Measurements from ENCODE around the gene ACACB.

Gene ACACB

DNA sequence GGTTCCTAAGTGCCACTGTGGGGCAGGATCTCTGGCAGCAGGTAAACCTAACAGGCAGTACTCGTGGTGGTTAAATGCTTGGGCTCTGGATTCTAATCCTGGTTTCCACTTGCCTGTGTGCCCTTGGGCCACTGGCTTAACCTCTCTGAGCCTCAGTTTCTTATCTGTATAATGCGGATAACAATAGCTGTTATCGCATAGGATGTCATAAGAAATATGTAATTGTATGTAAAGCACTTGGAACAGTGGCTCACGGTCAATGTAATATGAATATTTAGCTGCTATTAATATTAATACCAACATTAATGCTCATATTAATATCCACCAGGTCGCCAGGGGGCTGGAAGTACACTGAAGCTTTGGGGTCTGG is 175.9 kb downstream of the ACACB start:
- H3K27ac ChIP-seq (ENCODE audit: low read length): no peak overlapping the region
- no CpG with 5 or more reads among the region's 5 CpGs for whole genome bisulfite sequencing (ENCODE audit: insufficient coverage, insufficient read length)
- no peaks in the 10 kb centered on the region for H3K9me3 ChIP-seq (ENCODE audit: control insufficient read depth, insufficient read depth, low read length)
- no peaks in the 10 kb centered on the region for H3K27me3 ChIP-seq (ENCODE audit: control insufficient read depth, insufficient read depth, low read length)
- no peaks in the 10 kb centered on the region for H3K36me3 ChIP-seq (ENCODE audit: control insufficient read depth, insufficient read depth, low read length)
- no peak overlapping the region for H3K4me3 ChIP-seq (ENCODE audit: low read length)
- no peak for DNase-seq (ENCODE audit: low read depth, low spot score)
- peaks cover 8% of the 10 kb centered on the region; the same call in 1 of the 2 replicates for H3K4me1 ChIP-seq (ENCODE audit: control insufficient read depth, insufficient read depth, low read length)

DNA sequence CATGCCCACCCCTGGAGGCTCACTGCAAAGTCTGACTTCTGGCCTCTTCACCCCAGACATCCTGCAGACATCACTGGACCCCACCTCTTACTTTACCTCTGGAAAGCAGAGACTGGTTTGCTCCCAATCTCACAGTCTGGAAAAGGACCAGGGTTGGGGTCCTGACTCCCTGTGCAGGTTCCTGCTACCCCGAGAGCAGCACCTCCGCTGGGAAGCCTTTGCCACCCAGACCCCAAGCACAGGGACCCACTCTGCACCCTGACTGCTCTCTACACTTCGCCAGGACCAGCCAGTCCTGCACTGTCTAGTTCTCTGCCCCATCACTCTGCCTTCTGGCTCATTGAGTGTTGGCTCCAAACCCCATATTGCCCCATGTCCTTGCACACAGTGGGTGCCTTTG is 176.7 kb downstream of the ACACB start:
- no peak for DNase-seq (ENCODE audit: low read depth, low spot score)
- no peak overlapping the region for H3K4me3 ChIP-seq (ENCODE audit: low read length)
- H3K27me3 ChIP-seq (ENCODE audit: control insufficient read depth, insufficient read depth, low read length): no peaks in the 10 kb centered on the region
- WGBS (ENCODE audit: insufficient coverage, insufficient read length): no CpG with 5 or more reads among the region's 3 CpGs
- H3K36me3 ChIP-seq (ENCODE audit: control insufficient read depth, insufficient read depth, low read length): no peaks in the 10 kb centered on the region
- no peaks in the 10 kb centered on the region for H3K9me3 ChIP-seq (ENCODE audit: control insufficient read depth, insufficient read depth, low read length)
- peaks cover 8% of the 10 kb centered on the region; the same call in 1 of the 2 replicates for H3K4me1 ChIP-seq (ENCODE audit: control insufficient read depth, insufficient read depth, low read length)
- H3K27ac ChIP-seq (ENCODE audit: low read length): no peak overlapping the region

DNA sequence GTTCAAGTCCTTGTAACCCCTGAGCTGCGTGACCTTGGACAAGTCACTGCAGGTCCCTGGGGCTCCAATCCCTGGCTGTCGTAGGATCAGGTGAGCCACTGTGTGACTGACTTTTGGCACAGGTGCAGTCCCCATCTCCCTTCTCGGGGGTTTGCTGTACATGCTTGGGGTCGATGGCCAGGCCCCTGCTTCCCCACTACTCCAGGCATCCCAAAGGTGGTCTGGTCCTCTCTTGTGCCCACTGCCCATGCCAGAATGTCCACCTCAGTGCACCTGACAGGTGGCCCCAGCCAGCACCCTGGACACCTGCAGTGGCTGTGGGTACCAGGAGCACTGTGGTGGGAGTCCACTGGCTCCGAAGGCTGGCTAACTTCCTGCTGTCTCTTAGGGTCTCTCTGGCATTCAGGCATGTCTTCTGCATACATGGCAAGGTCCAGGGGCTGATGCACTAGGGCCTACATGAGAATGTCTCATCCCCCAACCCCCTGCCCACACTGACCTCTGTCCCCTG is 178.0 kb downstream of the ACACB start:
- no CpG with 5 or more reads among the region's 5 CpGs for WGBS (ENCODE audit: insufficient coverage, insufficient read length)
- no peaks in the 10 kb centered on the region for H3K36me3 ChIP-seq (ENCODE audit: control insufficient read depth, insufficient read depth, low read length)
- H3K4me3 ChIP-seq (ENCODE audit: low read length): no peak overlapping the region
- peaks cover 8% of the 10 kb centered on the region; the same call in 1 of the 2 replicates for H3K4me1 ChIP-seq (ENCODE audit: control insufficient read depth, insufficient read depth, low read length)
- H3K27ac ChIP-seq (ENCODE audit: low read length): no peak overlapping the region
- H3K27me3 ChIP-seq (ENCODE audit: control insufficient read depth, insufficient read depth, low read length): no peaks in the 10 kb centered on the region
- DNase-seq (ENCODE audit: low read depth, low spot score): no peak
- H3K9me3 ChIP-seq (ENCODE audit: control insufficient read depth, insufficient read depth, low read length): no peaks in the 10 kb centered on the region

DNA sequence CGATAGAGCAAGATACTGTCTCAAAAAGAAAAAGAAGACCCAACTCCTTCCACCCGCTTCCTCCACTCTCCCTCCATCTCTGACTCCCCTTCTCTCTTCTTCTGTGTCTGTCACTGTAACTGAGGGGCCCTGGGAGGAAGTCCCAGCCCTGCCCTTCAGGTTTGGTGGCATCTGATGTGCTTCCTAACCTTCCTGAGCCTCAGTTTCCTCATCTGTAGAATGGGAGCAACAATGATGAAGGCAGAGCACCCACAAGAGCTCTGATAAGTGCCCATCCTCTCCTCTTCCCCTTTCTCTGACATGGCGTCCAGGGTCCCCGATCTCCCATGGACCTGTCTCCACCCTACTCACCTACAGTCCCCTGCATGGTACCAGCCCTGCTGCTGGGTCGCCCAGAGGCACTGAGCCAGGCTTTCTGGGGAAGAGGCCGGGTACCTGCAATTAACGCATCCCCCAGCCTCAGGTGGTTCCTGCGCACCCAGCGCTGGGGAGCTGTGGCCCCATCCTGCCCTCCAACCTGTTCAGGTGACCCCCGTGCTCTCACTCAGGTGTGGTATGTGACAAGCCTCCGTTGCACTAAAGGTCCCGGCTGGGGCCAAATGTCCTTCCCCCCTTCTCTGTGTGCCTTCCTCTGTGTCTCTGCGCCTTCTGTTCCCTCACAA is 179.5 kb downstream of the ACACB start:
- no peak overlapping the region for H3K4me3 ChIP-seq (ENCODE audit: low read length)
- H3K36me3 ChIP-seq (ENCODE audit: control insufficient read depth, insufficient read depth, low read length): no peaks in the 10 kb centered on the region
- no peak overlapping the region for H3K27ac ChIP-seq (ENCODE audit: low read length)
- H3K27me3 ChIP-seq (ENCODE audit: control insufficient read depth, insufficient read depth, low read length): no peaks in the 10 kb centered on the region
- H3K9me3 ChIP-seq (ENCODE audit: control insufficient read depth, insufficient read depth, low read length): no peaks in the 10 kb centered on the region
- no peak for DNase-seq (ENCODE audit: low read depth, low spot score)
- peaks cover 8% of the 10 kb centered on the region; the same call in 1 of the 2 replicates for H3K4me1 ChIP-seq (ENCODE audit: control insufficient read depth, insufficient read depth, low read length)
- WGBS (ENCODE audit: insufficient coverage, insufficient read length): no CpG with 5 or more reads among the region's 13 CpGs

DNA sequence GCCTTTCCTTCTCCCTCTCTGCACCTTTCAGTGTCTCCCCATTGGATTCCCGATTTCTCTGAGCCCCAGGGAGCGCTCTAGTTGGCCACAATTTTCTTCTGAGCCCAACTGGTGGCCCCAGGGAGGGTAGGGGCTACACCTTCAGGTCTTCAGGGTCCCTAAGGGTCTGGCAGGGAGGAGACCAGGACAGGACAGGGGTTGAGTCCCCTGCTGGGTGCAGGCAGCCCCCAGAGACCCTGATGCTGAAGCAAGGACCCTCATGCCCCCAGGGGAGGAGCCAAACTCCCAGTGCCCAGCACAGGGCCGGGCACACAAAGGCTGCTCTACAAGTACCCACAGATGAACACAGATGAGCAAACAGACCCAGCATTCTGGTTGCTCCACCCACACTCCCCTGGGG is 180.0 kb downstream of the ACACB start:
- no peak overlapping the region for H3K4me3 ChIP-seq (ENCODE audit: low read length)
- no peaks in the 10 kb centered on the region for H3K36me3 ChIP-seq (ENCODE audit: control insufficient read depth, insufficient read depth, low read length)
- H3K27ac ChIP-seq (ENCODE audit: low read length): no peak overlapping the region
- H3K9me3 ChIP-seq (ENCODE audit: control insufficient read depth, insufficient read depth, low read length): no peaks in the 10 kb centered on the region
- DNase-seq (ENCODE audit: low read depth, low spot score): no peak
- H3K4me1 ChIP-seq (ENCODE audit: control insufficient read depth, insufficient read depth, low read length): peaks cover 7% of the 10 kb centered on the region; the same call in 1 of the 2 replicates
- no CpG with 5 or more reads among the region's 3 CpGs for WGBS (ENCODE audit: insufficient coverage, insufficient read length)
- H3K27me3 ChIP-seq (ENCODE audit: control insufficient read depth, insufficient read depth, low read length): no peaks in the 10 kb centered on the region

DNA sequence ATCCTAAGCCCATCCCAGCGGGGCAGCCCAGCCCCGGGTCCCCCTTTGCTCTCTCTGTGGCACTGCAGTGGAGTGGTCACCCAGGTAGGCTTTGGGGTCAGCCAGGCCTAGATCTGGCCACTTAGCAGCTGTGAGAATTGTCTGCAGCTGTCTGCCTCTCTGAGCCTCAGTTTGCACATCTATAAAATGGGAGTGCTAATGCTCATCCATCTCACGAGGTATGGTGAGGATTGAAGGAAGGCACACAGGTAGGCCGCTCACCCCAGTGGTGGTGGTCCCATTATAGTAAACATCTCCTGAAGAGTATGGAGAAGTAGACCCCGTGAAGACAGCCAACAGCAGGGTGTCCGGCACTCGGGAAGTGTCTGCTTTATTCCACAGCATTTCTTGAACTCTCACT is 183.5 kb downstream of the ACACB start:
- no peak overlapping the region for H3K4me3 ChIP-seq (ENCODE audit: low read length)
- H3K27ac ChIP-seq (ENCODE audit: low read length): no peak overlapping the region
- no peaks in the 10 kb centered on the region for H3K9me3 ChIP-seq (ENCODE audit: control insufficient read depth, insufficient read depth, low read length)
- H3K4me1 ChIP-seq (ENCODE audit: control insufficient read depth, insufficient read depth, low read length): no peaks in the 10 kb centered on the region
- DNase-seq (ENCODE audit: low read depth, low spot score): no peak
- H3K36me3 ChIP-seq (ENCODE audit: control insufficient read depth, insufficient read depth, low read length): no peaks in the 10 kb centered on the region
- no CpG with 5 or more reads among the region's 7 CpGs for WGBS (ENCODE audit: insufficient coverage, insufficient read length)
- H3K27me3 ChIP-seq (ENCODE audit: control insufficient read depth, insufficient read depth, low read length): no peaks in the 10 kb centered on the region

DNA sequence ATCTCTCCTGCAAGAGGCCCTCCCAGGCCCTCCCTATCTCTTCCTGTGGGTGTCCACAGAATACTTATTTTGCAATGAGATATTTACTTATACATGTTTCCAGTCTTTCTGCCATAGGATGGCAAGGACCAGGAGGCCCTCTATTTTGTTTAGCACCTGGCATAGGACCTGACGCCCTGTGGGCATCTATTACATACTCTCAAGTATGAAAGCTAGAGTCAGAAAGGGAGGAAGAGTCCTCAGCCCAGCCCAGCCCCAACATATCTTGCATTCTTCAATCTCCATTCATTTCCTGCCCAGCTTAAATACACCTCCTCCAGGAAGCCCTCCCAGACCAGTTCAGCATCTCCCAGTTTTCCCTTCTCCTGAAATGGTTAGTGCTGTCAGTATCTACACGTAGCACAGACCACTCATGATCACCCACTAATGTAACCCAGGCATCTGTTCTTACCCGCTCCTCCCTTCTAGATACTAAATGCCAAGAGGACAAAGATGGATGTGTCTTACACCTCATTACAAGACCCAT is 185.3 kb downstream of the ACACB start:
- Histone ChIP-seq H3K9me3 (ENCODE audit: control insufficient read depth, insufficient read depth, low read length) (no peaks in the 10 kb centered on the region), H3K27ac (ENCODE audit: low read length) (no peak overlapping the region), H3K36me3 (ENCODE audit: control insufficient read depth, insufficient read depth, low read length) (no peaks in the 10 kb centered on the region), H3K27me3 (ENCODE audit: control insufficient read depth, insufficient read depth, low read length) (no peaks in the 10 kb centered on the region), H3K4me1 (ENCODE audit: control insufficient read depth, insufficient read depth, low read length) (no peaks in the 10 kb centered on the region), H3K4me3 (ENCODE audit: low read length) (no peak overlapping the region)
- no peak for DNase-seq (ENCODE audit: low read depth, low spot score)
- no CpG with 5 or more reads among the region's 3 CpGs for WGBS (ENCODE audit: insufficient coverage, insufficient read length)

DNA sequence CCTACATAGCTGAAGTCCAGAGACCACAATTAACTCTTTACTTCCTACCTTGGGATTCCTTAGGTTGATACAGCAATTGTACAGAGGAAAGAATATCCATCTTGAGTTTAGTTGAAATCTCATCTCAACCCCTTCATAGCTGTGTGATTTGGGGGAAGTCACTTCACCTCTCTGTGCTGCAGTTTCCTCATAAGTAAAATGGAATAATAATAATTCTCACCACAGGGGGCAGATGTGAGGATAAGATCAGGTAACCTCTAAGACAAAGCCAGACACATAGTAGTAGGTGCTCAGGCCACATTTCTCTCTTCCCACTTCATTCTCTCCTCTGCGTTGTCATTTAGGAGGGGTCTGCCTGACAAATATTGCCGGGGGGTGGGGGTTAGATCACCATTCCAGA is 186.0 kb downstream of the ACACB start:
- no peaks in the 10 kb centered on the region for H3K9me3 ChIP-seq (ENCODE audit: control insufficient read depth, insufficient read depth, low read length)
- H3K27ac ChIP-seq (ENCODE audit: low read length): no peak overlapping the region
- WGBS (ENCODE audit: insufficient coverage, insufficient read length): no CpG with 5 or more reads among the region's 2 CpGs
- no peak for DNase-seq (ENCODE audit: low read depth, low spot score)
- H3K4me1 ChIP-seq (ENCODE audit: control insufficient read depth, insufficient read depth, low read length): no peaks in the 10 kb centered on the region
- no peak overlapping the region for H3K4me3 ChIP-seq (ENCODE audit: low read length)
- no peaks in the 10 kb centered on the region for H3K36me3 ChIP-seq (ENCODE audit: control insufficient read depth, insufficient read depth, low read length)
- no peaks in the 10 kb centered on the region; the same call in 1 of the 2 replicates for H3K27me3 ChIP-seq (ENCODE audit: control insufficient read depth, insufficient read depth, low read length)

DNA sequence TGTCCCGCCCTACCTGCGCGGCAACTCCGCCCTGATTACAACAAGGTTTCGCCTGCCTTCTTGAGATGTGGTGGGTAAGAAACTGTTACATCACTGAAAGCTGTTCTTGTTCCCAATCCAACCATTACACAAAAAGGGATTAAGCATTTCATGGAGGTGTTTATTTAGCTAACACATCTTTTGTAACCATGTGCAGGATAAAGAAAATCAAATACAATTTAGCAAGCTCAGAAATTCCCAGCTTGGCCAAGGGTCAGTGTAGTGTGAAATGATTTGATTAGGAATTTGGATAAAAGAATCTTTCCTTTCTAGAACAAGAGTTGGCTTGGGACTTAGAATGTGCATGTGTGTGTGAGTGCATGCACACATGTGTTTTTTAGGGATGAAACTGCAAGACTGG is 186.4 kb downstream of the ACACB start:
- peaks cover 3% of the 10 kb centered on the region; the same call in 1 of the 2 replicates for H3K27me3 ChIP-seq (ENCODE audit: control insufficient read depth, insufficient read depth, low read length)
- H3K36me3 ChIP-seq (ENCODE audit: control insufficient read depth, insufficient read depth, low read length): no peaks in the 10 kb centered on the region
- WGBS (ENCODE audit: insufficient coverage, insufficient read length): no CpG with 5 or more reads among the region's 5 CpGs
- H3K9me3 ChIP-seq (ENCODE audit: control insufficient read depth, insufficient read depth, low read length): no peaks in the 10 kb centered on the region
- H3K27ac ChIP-seq (ENCODE audit: low read length): no peak overlapping the region
- DNase-seq (ENCODE audit: low read depth, low spot score): no peak
- H3K4me1 ChIP-seq (ENCODE audit: control insufficient read depth, insufficient read depth, low read length): no peaks in the 10 kb centered on the region
- H3K4me3 ChIP-seq (ENCODE audit: low read length): no peak overlapping the region

DNA sequence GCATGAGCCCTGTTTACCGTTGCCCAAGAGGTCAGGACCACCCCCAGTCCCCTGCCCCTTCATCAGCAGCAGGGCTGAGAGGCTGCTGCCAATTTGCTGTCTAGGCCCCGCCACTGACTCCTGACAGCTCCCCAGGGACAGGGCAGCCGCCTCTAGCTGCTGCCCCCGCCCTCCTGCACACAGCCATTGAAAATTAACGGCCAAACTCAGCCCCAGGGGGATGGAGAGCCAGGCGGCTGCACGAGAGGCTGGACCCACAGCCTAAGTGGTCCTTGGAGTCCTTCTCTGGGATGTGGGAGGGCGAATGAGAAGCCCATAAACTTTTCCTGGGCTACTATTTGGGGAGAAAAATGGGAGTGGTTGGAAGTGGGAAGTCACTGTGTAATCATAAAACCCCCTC is 188.1 kb downstream of the ACACB start:
- DNase-seq (ENCODE audit: low read depth, low spot score): no peak
- Histone ChIP-seq H3K9me3 (ENCODE audit: control insufficient read depth, insufficient read depth, low read length) (no peaks in the 10 kb centered on the region), H3K36me3 (ENCODE audit: control insufficient read depth, insufficient read depth, low read length) (no peaks in the 10 kb centered on the region), H3K27me3 (ENCODE audit: control insufficient read depth, insufficient read depth, low read length) (peaks cover 13% of the 10 kb centered on the region; the same call in 1 of the 2 replicates), H3K4me1 (ENCODE audit: control insufficient read depth, insufficient read depth, low read length) (no peaks in the 10 kb centered on the region), H3K27ac (ENCODE audit: low read length) (no peak overlapping the region), H3K4me3 (ENCODE audit: low read length) (no peak overlapping the region)
- no CpG with 5 or more reads among the region's 8 CpGs for WGBS (ENCODE audit: insufficient coverage, insufficient read length)

DNA sequence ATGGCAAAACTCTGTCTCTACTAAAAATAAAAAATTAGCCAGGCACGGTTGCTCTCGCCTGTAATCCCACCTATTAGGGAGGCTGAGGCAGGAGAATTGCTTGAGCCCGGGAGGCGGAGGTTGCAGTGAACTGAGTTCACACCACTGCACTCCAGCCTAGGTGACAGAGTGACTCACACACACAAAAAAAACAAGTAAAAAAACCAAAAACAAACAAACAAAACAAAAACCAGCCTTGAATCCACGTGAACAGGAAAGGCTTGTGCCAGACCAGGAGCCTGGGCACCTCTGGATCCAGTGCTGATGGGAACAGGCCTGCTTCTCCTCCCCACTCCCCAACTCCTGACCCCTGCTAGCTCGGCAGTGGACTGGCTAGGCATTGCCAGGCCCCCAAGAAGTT is 189.2 kb downstream of the ACACB start:
- H3K4me3 ChIP-seq (ENCODE audit: low read length): no peak overlapping the region
- WGBS (ENCODE audit: insufficient coverage, insufficient read length): no CpG with 5 or more reads among the region's 6 CpGs
- no peaks in the 10 kb centered on the region for H3K9me3 ChIP-seq (ENCODE audit: control insufficient read depth, insufficient read depth, low read length)
- H3K4me1 ChIP-seq (ENCODE audit: control insufficient read depth, insufficient read depth, low read length): no peaks in the 10 kb centered on the region
- no peak overlapping the region for H3K27ac ChIP-seq (ENCODE audit: low read length)
- DNase-seq (ENCODE audit: low read depth, low spot score): no peak
- no peaks in the 10 kb centered on the region for H3K36me3 ChIP-seq (ENCODE audit: control insufficient read depth, insufficient read depth, low read length)
- H3K27me3 ChIP-seq (ENCODE audit: control insufficient read depth, insufficient read depth, low read length): peaks cover 15% of the 10 kb centered on the region; the same call in 1 of the 2 replicates

All from iPS DF 6.9 (cell line).